Effector memory CD8-positive, alpha-beta T cell (primary cell): ENCODE data around the gene SLC24A4.

ENCODE experiments used
- ATAC-seq: fragments of 150-1000 bp; cut with Tn5 transposase; replicated peaks from 2 replicates; pipeline ENCODE4 v1.10.0; 2021; ENCODE audit warnings: mild to moderate bottlenecking, moderate library complexity
- DNase-seq, 3 experiments: peaks; one replicate each; pipeline ENCODE4 v3.0.0; 2021
- H3K27ac Mint-ChIP-seq, 2 donors: one replicate each; pipeline ENCODE4 v1.8.0; 2022; ENCODE audit warnings: mild to moderate bottlenecking in 2 of 2, mixed read lengths in 2 of 2, moderate library complexity in 2 of 2
- H3K27me3 Mint-ChIP-seq, 2 donors: one replicate each; pipeline ENCODE4 v1.8.0; 2022; ENCODE audit warnings: mixed read lengths in 2 of 2
- H3K36me3 Mint-ChIP-seq: one replicate; pipeline ENCODE4 v1.8.0; 2022; ENCODE audit warnings: mild to moderate bottlenecking, moderate library complexity, mixed read lengths; ENCODE audit not compliant: insufficient read depth
- H3K4me1 Mint-ChIP-seq, 2 donors: one replicate each; pipeline ENCODE4 v1.8.0; 2022; ENCODE audit warnings: low read depth in 2 of 2, mixed read lengths in 2 of 2
- H3K4me3 Mint-ChIP-seq, 2 donors: one replicate each; pipeline ENCODE4 v1.8.0; 2022; ENCODE audit warnings: mild to moderate bottlenecking in 2 of 2, mixed read lengths in 2 of 2, moderate library complexity in 2 of 2
- H3K9me3 Mint-ChIP-seq, 2 donors: one replicate each; pipeline ENCODE4 v1.8.0; 2022; ENCODE audit warnings: mixed read lengths in 2 of 2

The SLC24A4 gene

DNA sequence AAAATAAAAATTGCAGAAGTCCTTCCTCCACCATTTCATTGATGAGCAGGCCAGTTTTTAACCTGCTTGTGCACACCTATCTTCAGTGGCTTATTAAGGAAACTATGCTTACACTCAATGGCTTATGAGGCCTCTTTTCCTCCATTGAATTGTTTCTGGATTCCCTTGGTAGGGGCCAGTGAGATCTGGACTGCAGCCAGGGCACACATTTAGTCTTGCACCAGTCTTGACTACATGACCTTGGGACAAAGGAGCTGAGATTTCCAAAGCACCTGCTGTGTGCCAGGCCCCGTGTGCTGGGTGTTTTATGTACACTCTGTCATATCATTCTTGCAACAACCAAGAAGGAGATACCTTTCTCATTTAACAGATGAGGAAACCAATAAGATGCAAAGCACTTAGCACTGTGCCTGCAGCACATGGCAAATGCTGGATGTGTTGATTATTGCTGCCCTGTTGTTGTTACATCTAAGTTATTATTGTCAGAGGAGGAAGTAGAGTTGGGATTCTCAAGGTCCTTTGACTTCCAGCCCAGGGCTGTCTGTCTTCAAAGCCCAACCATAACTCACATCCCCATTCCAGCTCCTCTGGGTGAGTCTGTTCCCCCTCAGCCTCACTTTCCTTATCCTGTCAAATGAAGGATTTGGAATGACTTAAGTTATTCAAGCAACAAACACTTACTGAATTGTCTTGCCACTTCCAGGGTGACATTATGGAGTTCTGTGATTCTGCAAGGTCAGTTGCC lies 159.0 kb downstream of the SLC24A4 start:
- no peaks in the 10 kb centered on the region for H3K9me3 Mint-ChIP-seq
- ATAC-seq = no peak
- H3K27me3 Mint-ChIP-seq = peaks cover 0 to 13% of the 10 kb centered on the region in 2 donors
- H3K36me3 Mint-ChIP-seq = no peaks in the 10 kb centered on the region
- H3K27ac Mint-ChIP-seq = no peak overlapping the region
- DNase-seq = no peak
- no peak overlapping the region for H3K4me3 Mint-ChIP-seq
- H3K4me1 Mint-ChIP-seq = peaks cover 0 to 1% of the 10 kb centered on the region in 2 donors

DNA sequence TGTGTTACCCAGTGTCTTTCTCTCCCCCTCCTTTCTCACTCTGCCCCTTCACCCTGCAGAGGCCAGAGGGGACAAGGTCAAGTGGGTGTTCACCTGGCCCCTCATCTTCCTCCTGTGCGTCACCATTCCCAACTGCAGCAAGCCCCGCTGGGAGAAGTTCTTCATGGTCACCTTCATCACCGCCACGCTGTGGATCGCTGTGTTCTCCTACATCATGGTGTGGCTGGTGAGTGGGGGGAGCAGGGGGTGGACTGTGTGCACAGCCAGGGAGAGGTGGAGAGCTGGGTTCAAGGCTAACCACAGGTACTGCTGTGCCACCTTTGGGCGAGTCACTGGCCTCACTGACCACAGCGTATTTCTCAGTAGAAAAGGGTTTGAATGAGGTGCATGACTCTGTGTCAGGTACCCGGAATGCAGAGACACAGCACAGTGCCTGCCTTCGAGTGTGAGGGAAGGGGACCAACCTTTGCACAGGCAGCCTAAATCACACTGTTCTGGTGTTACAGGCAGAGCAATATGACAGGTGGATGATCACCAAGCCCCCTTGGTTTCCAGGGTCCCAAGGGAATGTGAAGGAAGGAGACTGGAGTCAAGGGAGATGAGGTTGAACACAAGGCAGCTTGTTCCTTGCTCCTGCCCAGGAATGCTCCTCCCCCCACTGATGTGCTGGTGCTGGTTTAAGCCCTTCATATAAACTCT lies 159.8 kb downstream of the SLC24A4 start:
- Mint-ChIP-seq H3K36me3 (no peaks in the 10 kb centered on the region), H3K4me3 (no peak overlapping the region), H3K27ac (no peak overlapping the region), H3K4me1 (peaks cover 0 to 1% of the 10 kb centered on the region in 2 donors), H3K9me3 (no peaks in the 10 kb centered on the region), H3K27me3 (peaks cover 0 to 13% of the 10 kb centered on the region in 2 donors)
- ATAC-seq (no peak), DNase-seq (no peak)

DNA sequence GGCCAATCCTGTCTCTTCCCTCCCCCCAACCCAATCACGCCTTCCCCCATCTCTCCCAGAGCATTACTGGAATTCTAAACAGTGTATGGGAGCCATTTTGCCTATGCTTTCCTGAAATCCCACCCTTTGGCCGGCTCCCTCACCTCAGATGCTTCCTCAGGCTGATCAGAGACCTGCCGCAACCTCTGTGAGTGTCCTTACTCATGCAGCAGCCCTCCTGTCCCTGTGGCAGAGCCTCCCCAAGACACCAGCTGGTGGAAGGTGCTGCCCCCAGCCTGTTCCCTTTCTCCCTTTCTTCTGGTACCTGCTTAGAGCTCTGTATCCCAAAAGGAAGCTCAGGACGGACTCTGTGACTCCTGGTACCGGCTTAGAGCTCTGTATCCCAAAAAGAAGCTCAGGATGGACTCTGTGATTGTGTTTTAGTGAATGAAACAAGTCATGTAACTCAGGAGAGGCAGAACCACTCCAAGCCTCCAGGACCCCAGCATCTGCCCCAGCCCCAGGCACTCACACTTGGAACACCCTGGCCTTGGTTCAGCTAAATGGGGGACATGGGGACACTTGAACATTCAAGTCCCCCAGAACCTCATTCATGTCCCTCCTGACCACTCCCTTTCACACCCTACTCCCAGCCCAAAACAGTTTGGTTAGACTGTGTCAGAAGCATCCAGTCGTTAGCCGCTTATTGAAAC lies 161.3 kb downstream of the SLC24A4 start:
- ATAC-seq (no peak), DNase-seq (no peak)
- H3K36me3 Mint-ChIP-seq = no peaks in the 10 kb centered on the region
- no peak overlapping the region for H3K27ac Mint-ChIP-seq
- no peak overlapping the region for H3K4me3 Mint-ChIP-seq
- peaks cover 0 to 5% of the 10 kb centered on the region in 2 donors for H3K4me1 Mint-ChIP-seq
- peaks cover 0 to 13% of the 10 kb centered on the region in 2 donors for H3K27me3 Mint-ChIP-seq
- H3K9me3 Mint-ChIP-seq = no peaks in the 10 kb centered on the region

DNA sequence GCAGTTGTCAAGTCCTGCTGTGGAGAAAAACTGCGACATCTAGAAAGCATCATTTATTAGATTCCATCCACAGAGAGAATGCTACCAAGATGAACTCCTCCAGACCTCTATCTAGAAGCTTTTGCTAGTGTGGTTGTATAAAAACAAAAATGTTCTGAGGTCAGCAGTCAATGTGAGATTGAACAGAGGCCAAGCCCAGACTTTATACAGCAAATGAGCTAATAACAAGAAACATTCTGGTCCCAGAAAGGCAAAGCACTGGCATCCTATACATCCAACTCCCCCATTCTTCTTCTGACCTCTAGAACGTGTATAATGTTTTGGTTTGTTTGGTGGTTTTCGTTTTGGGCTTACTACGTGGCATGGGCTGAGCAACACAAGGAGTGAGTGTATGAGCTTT lies 163.9 kb downstream of the SLC24A4 start:
- no peak for ATAC-seq
- Mint-ChIP-seq H3K9me3 (no peaks in the 10 kb centered on the region), H3K36me3 (no peaks in the 10 kb centered on the region), H3K4me3 (no peak overlapping the region), H3K4me1 (peaks cover 0 to 6% of the 10 kb centered on the region in 2 donors), H3K27me3 (peaks cover 0 to 13% of the 10 kb centered on the region in 2 donors), H3K27ac (peak overlapping the region in 1 of 2 donors; percentile 1)
- DNase-seq = no peak

DNA sequence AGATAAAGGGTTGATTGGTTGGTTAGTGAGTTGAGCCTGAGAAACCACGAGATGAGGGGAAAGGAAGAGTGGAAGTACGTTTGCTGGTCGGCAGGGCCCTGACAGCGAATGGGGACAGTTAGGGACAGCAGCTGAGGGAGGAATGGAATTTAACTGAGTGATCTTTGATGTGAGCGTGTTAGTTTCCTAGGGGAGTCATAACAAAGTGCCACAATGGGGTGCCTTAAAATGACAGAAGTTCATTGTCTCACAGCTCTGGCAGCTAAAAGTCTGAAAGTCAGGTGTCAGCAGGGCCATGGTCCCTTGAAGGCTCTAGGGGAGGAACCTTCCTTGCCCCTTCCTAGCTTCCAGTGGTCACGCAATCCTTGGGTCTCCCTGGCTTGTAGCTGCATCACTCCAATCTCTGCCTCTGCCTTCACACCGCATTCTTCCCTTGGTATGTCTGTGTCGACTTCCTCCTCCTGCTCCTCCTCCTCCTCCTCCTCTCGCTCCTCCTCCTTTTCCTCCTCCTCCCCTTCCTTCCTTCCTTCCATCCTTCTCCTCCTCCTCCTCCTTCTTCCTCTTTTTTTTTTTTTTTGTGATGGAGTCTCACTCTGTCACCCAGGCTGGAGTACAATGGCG lies 164.7 kb downstream of the SLC24A4 start:
- H3K27ac Mint-ChIP-seq = peak overlapping the region in 1 of 2 donors; percentile 1
- H3K36me3 Mint-ChIP-seq = no peaks in the 10 kb centered on the region
- ATAC-seq (no peak), DNase-seq (no peak)
- peaks cover 0 to 6% of the 10 kb centered on the region in 2 donors for H3K4me1 Mint-ChIP-seq
- no peak overlapping the region for H3K4me3 Mint-ChIP-seq
- peaks cover 0 to 13% of the 10 kb centered on the region in 2 donors for H3K27me3 Mint-ChIP-seq
- H3K9me3 Mint-ChIP-seq = no peaks in the 10 kb centered on the region

DNA sequence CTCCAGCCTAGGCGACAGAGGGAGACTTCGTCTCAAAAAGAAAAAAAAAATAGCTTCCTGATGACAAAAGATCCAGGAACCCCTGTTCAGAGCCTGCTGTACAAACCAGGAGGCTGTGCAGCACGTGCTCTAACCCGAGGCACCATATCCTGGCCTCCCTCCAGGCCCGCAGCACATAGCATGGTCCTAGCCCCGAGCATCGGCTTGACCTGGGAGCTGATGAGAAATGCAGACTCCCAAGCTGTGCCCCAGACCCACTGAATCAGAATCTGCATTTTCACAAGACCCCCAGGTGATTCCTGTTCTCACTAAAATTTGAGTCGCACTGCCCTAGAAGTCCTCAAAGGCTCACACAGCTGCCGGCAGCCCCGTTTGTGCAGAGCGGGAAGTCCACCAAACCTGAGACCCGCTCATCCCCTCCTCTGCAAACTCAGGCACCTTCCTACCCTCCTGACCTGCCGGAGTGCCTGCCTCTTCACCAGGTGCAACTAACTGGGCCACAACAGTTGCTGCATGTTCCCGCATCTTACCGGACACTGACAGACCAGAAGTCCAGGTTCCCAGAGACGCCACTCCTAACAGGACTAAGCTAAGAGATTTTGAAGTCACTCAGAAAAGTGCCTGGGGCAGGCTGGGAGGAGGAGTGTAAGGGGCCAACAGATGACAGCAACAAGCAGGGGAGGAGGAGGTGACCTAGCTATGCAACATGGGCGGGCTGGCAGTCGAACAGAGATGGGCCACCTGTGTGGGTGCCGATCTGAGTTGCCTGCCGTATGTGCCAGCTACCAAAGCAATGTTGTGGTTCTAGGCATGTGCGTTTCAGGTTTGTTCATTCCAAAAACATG lies 166.7 kb downstream of the SLC24A4 start:
- peaks cover 0 to 5% of the 10 kb centered on the region in 2 donors for H3K27me3 Mint-ChIP-seq
- H3K4me3 Mint-ChIP-seq = no peak overlapping the region
- H3K36me3 Mint-ChIP-seq = peaks cover 4% of the 10 kb centered on the region
- ATAC-seq (no peak), DNase-seq (no peak)
- peaks cover 4 to 6% of the 10 kb centered on the region in 2 donors for H3K4me1 Mint-ChIP-seq
- H3K27ac Mint-ChIP-seq = no peak overlapping the region
- no peaks in the 10 kb centered on the region for H3K9me3 Mint-ChIP-seq

DNA sequence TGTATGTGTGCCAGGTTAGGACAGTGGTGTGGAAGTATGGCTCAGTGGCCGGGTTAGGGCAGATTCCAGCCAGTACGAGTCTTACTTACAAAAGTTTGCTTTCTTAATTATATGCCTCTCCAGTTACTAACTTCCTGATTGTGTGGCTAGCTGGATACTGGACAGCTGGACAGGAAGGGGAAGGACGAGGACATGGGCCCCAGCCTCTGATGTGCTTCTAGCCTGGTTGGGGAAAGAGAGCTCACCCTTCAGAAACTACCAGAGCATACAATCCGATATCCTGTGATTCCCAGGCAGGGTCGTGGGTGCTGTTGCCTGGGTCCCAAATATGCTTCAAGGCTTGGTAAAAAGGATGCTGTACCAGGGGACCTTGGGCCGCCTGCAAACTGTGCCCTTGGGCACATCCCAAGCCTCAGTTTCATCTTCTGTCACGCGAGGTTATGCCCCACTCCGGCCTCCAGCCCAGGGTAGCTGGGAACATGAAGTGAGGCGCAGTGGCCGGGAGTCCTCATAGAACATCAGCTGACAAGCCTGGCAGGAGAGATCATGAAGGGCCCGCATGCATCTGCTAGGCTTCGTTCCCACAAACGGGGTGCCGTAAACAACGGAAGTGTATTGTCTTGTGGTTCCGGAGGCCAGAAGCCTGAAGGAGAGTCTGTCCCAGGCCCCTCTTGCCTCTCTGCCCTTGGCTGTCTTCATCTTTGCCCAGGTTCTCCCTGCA lies 167.4 kb downstream of the SLC24A4 start:
- no peaks in the 10 kb centered on the region for H3K27me3 Mint-ChIP-seq
- no peaks in the 10 kb centered on the region for H3K9me3 Mint-ChIP-seq
- peaks cover 4% of the 10 kb centered on the region for H3K36me3 Mint-ChIP-seq
- H3K4me1 Mint-ChIP-seq = peaks cover 4 to 5% of the 10 kb centered on the region in 2 donors
- no peak overlapping the region for H3K4me3 Mint-ChIP-seq
- ATAC-seq = no peak
- H3K27ac Mint-ChIP-seq = no peak overlapping the region
- DNase-seq = no peak

DNA sequence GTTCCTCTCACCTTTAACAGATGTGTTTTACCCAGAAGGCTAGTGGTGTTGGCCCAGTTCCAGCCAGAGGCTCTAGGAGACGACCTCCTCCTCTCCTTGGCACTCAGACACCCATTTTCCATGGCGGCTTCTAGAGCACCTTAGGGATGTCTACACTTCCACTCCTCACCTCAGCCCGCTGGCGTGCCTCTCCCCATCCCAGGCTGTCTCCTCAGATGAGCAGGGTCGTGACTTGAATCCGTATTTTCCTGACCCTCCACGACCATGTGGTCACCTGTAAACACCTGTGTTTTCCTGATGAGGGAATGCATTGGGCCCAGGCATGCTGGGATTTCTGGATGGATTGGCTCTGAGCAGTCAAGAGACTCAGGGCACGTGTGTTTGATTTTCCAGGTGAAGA lies 168.8 kb downstream of the SLC24A4 start:
- Mint-ChIP-seq H3K27ac (peak overlapping the region in 1 of 2 donors; percentile 46), H3K27me3 (no peaks in the 10 kb centered on the region), H3K4me3 (no peak overlapping the region), H3K4me1 (peaks cover 4 to 10% of the 10 kb centered on the region in 2 donors), H3K9me3 (no peaks in the 10 kb centered on the region), H3K36me3 (peaks cover 4% of the 10 kb centered on the region)
- no peak for DNase-seq
- ATAC-seq = no peak

DNA sequence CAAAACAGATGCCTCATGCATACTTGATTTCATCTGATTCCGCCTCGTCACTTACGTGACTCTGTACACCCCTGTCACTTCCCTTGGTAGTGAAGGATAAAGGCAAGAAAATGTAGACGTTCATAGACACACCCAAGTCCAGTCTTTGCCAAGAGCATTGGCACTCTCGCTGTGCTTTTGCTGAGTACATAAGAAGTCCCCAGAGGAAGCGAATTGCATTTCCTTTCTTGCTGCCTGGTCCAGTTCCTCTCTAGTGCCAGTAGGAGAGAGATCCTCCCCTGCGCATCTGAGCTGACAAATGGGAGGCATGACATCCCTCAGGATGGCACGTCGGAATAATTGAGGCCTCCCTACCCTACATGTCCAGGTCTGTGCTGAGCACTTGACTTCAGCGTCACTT lies 169.3 kb downstream of the SLC24A4 start:
- Mint-ChIP-seq H3K4me3 (no peak overlapping the region), H3K36me3 (peaks cover 4% of the 10 kb centered on the region), H3K9me3 (no peaks in the 10 kb centered on the region), H3K27ac (peak overlapping the region in 1 of 2 donors; percentile 46), H3K27me3 (no peaks in the 10 kb centered on the region), H3K4me1 (peaks cover 4 to 10% of the 10 kb centered on the region in 2 donors)
- DNase-seq (no peak), ATAC-seq (no peak)

DNA sequence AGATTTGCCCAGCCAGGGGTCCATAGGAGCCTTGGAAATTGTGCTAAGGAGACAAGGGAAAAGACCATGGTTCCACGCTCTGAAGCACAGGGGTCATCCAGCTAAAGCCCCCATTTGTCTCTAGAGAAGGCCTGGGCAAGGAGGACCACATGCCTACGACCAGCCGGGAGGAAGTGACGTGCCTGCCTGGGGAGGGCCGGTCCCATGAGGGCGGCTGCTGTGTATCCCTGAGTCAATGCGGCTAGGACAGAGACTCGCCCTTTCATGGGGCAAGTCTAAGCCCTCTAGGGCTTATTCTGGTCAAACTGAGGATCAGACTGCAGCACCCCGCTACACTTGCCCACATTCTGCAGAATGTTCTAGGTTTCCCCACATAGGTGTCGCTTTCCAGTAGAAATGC lies 170.1 kb downstream of the SLC24A4 start:
- DNase-seq = no peak
- H3K4me3 Mint-ChIP-seq = no peak overlapping the region
- peaks cover 4% of the 10 kb centered on the region for H3K36me3 Mint-ChIP-seq
- ATAC-seq = no peak
- no peak overlapping the region for H3K27ac Mint-ChIP-seq
- H3K9me3 Mint-ChIP-seq = no peaks in the 10 kb centered on the region
- H3K27me3 Mint-ChIP-seq = no peaks in the 10 kb centered on the region
- peaks cover 4 to 8% of the 10 kb centered on the region in 2 donors for H3K4me1 Mint-ChIP-seq

DNA sequence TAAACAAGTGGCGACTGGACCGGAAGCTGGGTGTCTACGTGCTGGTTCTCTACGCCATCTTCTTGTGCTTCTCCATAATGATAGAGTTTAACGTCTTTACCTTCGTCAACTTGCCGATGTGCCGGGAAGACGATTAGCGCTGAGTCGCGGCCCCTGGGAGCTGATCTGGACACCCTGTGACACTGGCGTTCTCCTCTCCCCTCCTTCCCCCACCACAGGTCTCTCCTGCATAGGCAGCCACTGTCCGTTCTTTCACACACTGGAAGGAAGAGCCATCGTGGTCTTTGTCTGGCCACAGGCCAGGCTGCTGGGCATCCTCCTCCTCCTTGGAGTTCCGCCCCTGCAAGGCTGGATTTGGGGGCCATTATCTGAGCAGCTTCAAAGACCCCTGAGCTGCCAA lies 170.5 kb downstream of the SLC24A4 start:
- Mint-ChIP-seq H3K4me3 (no peak overlapping the region), H3K9me3 (no peaks in the 10 kb centered on the region), H3K27ac (no peak overlapping the region), H3K27me3 (no peaks in the 10 kb centered on the region), H3K4me1 (peaks cover 4 to 6% of the 10 kb centered on the region in 2 donors), H3K36me3 (peaks cover 4% of the 10 kb centered on the region)
- DNase-seq (no peak), ATAC-seq (no peak)

DNA sequence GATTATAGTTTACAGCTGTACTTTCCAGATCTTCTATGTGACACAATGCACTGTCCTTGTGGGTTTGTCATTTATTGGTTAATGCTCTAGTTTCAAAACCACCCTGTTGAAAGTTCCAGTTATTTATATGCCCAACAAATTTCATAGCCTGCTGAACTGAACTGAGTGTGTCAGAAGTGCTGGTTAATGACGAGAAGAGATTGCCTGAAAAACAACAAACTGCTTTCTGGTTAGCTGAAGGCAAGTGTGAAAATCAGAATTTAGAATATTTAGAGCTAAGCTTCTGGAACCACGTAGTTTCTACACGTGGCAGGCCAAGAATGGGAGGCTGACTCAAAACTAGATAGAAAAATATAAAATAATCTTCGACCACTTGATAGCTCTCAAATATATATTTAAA lies 171.5 kb downstream of the SLC24A4 start:
- no peak for ATAC-seq
- Mint-ChIP-seq H3K4me1 (peaks cover 4 to 6% of the 10 kb centered on the region in 2 donors), H3K9me3 (no peaks in the 10 kb centered on the region), H3K36me3 (peaks cover 4% of the 10 kb centered on the region), H3K27ac (no peak overlapping the region), H3K4me3 (no peak overlapping the region), H3K27me3 (no peaks in the 10 kb centered on the region)
- DNase-seq = no peak
